Stimulated activated CD4-positive, alpha-beta T cell treated with anti-CD3 and anti-CD28 coated beads, Interleukin-1b, Interleukin-23, amount 100 ng/mL, for 24 hours (primary cell): ENCODE results near the gene EVI2A.
A peak's percentile ranks its signal among the peaks of the same experiment; 100 is the strongest.
"Not testable (repeated sequence)": the region's sequence is repeated elsewhere in the genome, so short reads cannot be mapped to it uniquely, and the experiment has no call there.

Experiments
- DNase-seq, 4 experiments: peaks; one replicate each; pipeline ENCODE4 v3.0.0-alpha.2; 2020; ENCODE audit warnings: low read depth in 4 of 4, low spot score in 1 of 4

The EVI2A gene, protein sequence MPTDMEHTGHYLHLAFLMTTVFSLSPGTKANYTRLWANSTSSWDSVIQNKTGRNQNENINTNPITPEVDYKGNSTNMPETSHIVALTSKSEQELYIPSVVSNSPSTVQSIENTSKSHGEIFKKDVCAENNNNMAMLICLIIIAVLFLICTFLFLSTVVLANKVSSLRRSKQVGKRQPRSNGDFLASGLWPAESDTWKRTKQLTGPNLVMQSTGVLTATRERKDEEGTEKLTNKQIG

GRCh38 chr17:31321481-31321880, at the start of gene EVI2A:
Gene EVI2A (minus strand): TSS chr17:31321622. CDS start chr17:31319013, 2,609 bp downstream.
- peak in 2 of 4 experiments; percentile 44 to 62 for DNase-seq

DNA sequence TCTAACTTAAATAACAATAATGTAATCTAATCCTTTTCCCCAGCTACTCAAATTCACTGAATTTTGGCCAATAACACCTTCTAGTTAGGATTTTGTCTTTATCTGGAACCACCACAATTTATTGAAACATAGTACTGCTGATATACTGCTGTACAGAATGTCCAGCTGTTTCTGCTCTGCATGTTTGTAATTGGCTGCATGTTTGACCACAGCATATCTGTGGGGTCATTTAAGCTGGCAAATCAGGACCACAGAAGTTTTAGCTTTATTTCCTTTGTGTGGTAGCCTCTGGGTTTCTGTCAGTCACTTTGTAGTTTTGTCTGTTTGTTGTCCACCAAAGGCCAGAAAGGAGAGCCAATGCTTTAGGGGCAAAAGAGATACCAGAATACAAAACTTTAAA, 47.8 kb upstream of the EVI2A start:
- DNase-seq: no peak

GRCh38 chr17:31366088-31366487, 44.7 kb upstream of the EVI2A start:
- no peak for DNase-seq

DNA sequence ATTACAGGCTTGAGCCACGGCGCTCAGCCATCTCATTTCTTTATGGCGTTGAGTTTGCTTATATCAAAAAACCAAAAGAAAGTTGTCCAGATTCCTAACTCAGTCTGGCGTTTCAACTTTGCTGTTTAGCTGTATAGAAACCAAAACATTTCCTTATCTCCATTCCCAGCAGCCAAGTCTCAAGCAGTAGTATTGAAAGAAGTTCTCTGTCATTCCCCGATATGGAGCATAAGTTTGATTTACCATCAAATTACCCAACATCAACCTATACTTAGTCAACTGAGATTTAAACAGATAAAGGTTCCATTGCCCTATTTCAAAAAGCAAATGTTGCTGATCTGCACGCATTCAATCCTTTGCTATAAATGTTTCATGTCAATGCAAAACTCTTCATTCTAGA, 42.6 kb upstream of the EVI2A start:
- no peak for DNase-seq

- DNase-seq: no peak
Measured at GRCh38 chr17:31357839-31358394, 36.5 kb upstream of the EVI2A start.

DNA sequence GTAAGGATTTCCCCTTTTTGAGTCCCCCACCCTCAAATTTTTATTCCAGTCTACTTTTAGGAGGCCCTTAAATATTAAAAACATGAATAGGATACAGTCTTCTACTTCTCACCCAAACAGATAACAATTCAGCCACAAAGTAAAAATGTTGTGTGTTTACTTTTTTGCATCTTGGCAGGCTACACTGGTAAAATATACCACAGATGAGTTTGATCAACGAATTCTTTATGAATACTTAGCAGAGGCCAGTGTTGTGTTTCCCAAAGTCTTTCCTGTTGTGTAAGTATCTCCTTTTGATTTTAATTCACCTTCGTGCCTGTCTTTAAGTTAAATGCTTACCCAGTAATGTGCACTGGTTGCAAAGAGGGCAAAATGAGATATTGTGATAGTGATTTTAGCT, 35.7 kb upstream of the EVI2A start:
- DNase-seq: no peak

DNA sequence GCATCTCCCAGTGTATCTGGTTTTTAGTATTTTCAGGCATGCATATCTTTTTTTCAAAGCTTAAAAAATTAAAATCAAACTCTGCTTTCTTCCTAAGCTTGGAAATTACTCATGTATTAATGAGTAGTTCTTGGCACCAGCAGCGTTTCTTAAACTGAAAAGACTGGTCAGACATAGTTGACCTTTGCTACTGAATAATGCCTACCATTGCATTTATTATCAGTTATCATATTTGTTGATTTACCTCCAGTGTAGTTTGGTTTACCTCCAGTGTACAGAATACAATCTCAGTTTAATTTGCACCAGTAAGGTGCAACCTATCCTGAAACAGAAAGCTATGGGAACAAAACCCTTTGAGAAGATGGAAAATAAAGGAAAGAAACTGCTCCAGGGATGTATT, 34.5 kb upstream of the EVI2A start:
- no peak for DNase-seq

DNA sequence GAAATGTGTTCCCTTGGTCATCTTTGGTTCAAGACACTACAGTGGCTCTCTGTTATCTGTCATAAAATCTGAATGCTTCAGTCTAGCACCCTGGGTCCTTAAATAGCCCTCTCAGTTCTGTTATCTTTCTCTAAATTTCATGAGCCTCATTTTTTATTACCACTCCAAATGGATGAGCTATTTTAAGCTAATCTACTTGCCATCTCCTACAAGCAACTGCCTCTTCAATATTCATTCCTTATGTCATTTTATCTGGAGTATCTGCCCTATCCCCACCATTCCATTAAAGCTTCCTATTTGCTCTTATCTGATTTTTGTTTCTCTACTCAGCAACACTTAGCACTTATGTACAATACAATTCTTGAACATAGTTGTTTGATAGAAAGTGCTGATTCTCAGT, 28.0 kb upstream of the EVI2A start:
- DNase-seq: no peak

- DNase-seq: not testable (repeated sequence)
Measured at GRCh38 chr17:31345191-31345747, 23.8 kb upstream of the EVI2A start.

- no peak for DNase-seq
Measured at GRCh38 chr17:31339906-31340661, 18.7 kb upstream of the EVI2A start.

DNA sequence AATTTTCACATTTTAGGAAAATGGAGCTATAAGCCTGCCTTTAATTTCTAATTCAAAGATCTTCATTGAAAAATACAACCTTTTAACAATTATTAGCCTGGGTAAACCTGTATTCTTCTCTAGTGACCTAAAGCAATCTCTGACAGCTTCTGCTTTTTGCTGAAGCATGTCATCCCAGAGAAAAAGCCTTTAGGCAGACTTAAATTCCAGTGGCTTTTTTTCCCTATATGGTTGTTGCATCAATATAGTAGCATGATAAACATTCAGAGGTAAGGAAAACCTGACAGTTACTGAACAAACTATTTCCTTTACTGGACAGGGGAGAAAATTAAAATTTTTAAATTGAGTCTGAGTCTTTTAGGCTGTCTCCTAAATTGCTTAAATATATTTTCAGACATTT, 7.8 kb upstream of the EVI2A start:
- DNase-seq: no peak

DNA sequence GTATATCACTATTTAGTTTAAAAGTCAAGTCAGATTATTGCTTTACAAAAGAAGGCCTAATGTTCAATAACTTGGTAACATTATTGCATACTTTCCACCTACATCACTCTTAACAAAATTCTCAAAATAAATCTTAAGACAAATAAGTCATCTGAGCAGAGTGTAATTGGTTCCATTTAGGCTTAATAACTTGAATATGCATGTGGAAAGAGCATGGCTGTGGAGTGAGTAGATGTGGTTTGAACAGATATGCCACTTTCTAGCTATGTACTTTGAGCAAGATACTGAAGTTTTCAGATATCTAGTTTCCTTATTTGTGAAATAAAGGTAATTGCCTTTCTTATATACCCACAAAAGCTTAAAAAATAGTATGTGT, 6.7 kb upstream of the EVI2A start:
- no peak for DNase-seq

GRCh38 chr17:31327534-31328159, 6.2 kb upstream of the EVI2A start:
- DNase-seq: no peak

DNA sequence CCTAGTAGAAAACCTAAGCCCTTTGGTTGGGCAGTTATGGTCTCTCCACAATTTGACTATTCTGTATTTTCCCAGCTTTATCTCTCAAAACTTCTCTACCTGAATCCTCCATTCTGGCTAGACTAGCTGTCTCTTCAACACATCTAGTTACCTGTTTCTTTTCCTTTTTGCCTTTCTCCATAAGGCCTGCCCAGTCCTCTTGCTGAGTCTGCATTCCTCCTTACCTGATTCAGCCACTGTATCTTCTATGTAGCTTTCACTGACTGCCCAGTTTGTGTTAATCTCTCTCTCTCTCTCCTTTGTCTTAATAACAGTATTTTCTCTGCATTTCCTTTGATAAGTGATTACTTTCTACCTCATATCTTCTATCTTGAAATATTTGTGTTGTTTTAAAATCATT, 2.1 kb upstream of the EVI2A start:
- DNase-seq: no peak

- DNase-seq: no peak
Measured at GRCh38 chr17:31321966-31322365, 544 bp upstream of the EVI2A start.

- no peak for DNase-seq
Measured at GRCh38 chr17:31320791-31321190, 631 bp downstream of the EVI2A start.

DNA sequence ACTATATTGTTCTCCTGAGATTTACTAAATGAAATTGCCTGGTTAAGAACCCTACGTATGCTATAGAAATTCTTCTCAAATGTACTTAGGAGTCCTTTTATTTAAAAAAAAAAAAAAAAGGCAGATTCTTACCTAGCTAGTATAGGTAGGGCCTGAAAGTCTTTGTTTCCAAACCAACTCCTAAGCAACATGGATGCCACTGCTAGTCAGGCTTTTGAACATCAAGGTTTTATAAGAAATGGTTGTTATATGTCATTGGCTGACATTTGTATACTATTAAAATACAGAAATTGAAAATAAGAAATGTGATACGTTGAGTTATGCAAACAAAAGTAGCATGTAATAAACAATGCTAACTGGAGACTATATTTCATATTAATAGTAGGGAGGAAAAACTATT, 1.2 kb downstream of the EVI2A start:
- DNase-seq: no peak

DNA sequence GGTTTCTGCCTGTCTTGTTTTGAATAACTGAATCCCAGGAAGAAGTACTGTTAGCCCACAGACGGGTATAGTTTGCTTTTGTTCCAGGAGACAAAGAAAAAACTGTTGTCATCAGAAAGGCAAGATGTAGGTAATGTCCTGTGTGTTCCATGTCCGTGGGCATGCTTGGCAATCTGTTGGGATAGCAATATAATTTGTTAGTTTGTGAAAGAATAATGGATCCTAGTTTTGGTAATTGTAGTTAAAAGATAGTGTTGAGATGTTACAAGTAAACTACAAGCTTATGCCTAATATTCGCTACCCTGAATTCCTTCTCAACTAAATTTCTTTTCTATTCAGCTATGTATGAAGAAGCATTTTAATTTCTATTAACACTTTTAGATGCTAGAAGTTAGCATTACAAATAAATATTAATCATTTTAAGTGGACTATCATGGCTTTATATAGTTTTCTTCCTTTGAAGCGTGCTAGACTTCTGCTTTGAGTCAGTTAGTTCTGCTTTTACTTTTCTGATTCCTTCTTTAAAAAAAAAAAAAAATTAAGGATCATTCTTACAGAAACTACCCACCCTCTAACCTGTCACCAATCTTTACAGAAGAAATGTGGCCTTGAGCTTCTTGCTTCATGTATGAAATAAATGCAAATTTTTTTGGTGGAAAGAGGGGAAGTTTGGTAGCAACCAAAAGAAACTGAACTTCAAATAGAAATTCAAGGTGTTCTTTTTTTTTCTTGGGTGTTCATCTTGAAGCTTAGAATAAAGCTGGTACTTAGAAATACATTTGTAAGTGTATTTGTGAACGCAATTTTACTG, 2.4 kb downstream of the EVI2A start:
- no peak for DNase-seq

- peak in 2 of 4 experiments; percentile 26 to 35 for DNase-seq
Measured at GRCh38 chr17:31318298-31318801, 3.1 kb downstream of the EVI2A start.

DNA sequence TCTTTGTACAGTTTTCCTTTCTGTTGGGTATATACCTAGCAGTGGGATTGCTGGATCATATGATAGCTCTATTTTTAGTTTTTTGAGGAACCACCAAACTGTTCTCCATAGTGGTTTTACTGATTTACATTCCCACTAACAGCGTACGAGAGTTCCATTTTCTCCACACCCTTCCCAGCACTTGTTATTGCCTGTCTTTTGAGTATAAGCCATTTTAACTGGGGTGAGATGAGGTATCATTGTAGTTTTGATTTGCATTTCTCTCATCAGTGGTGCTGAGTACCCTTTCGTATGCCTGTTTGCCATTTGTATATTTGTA, 6.7 kb downstream of the EVI2A start:
- no peak for DNase-seq
